RWPE2 (cell line): ENCODE results near the gene BTD.

Experiments
- ATAC-seq: fragments of 200-7000 bp; cut with Tn5 transposase; 3 replicates; pipeline ENCODE4 v1.9.1; 2021; ENCODE audit warnings: low read depth
- DNase-seq: peaks from one replicate; pipeline ENCODE4 v3.0.0-alpha.2; 2020; ENCODE audit warnings: low spot score
- H3K27ac ChIP-seq: fragments of 450-650 bp; 2 replicates; pipeline ENCODE4 v1.5.1; 2017; ENCODE audit warnings: mild to moderate bottlenecking; ENCODE audit not compliant: poor library complexity, severe bottlenecking
- H3K27me3 ChIP-seq: fragments of 250-450 bp; sonication (Bioruptor Pico); 2 replicates; pipeline ENCODE4 v1.5.1; 2021; ENCODE audit warnings: mild to moderate bottlenecking, moderate library complexity; ENCODE audit not compliant: insufficient read depth, poor library complexity, severe bottlenecking
- H3K36me3 ChIP-seq: fragments of 250-450 bp; sonication (Bioruptor Pico); 2 replicates; pipeline ENCODE4 v1.5.1; 2020; ENCODE audit warnings: low read depth, mild to moderate bottlenecking, moderate library complexity
- H3K4me1 ChIP-seq: fragments of 250-450 bp; sonication (Bioruptor Pico); 2 replicates; pipeline ENCODE4 v1.5.1; 2021; ENCODE audit warnings: mild to moderate bottlenecking, moderate library complexity; ENCODE audit not compliant: insufficient read depth, poor library complexity, severe bottlenecking
- H3K4me3 ChIP-seq: fragments of 250-450 bp; sonication (Bioruptor Pico); 2 replicates; pipeline ENCODE4 v1.5.1; 2021; ENCODE audit warnings: mild to moderate bottlenecking, moderate library complexity; ENCODE audit not compliant: severe bottlenecking
- H3K9me3 ChIP-seq: fragments of 250-450 bp; sonication (Bioruptor Pico); 2 replicates; pipeline ENCODE4 v1.5.1; 2021; ENCODE audit warnings: mild to moderate bottlenecking, moderate library complexity; ENCODE audit not compliant: severe bottlenecking
- CTCF ChIP-seq: fragments of 450-650 bp; IDR thresholded peaks from one replicate; pipeline ENCODE4 v1.5.1; 2017; ENCODE audit warnings: mild to moderate bottlenecking, moderate library complexity; ENCODE audit not compliant: poor library complexity, severe bottlenecking

BTD gene

GRCh38 chr3:15690230-15690629 is 88.7 kb downstream of the BTD start:
- ATAC-seq = no peak
- Histone ChIP-seq H3K27ac (no peak overlapping the region), H3K4me1 (no peaks in the 10 kb centered on the region), H3K27me3 (no peaks in the 10 kb centered on the region), H3K36me3 (peaks cover 84% of the 10 kb centered on the region), H3K4me3 (no peak overlapping the region), H3K9me3 (no peaks in the 10 kb centered on the region)
- TF ChIP-seq CTCF = no peak
- no peak for DNase-seq

GRCh38 chr3:15690748-15691147 is 89.2 kb downstream of the BTD start:
- no peak overlapping the region for H3K4me3 ChIP-seq
- TF ChIP-seq CTCF = no peak
- H3K9me3 ChIP-seq = no peaks in the 10 kb centered on the region
- no peaks in the 10 kb centered on the region for H3K4me1 ChIP-seq
- no peaks in the 10 kb centered on the region for H3K27me3 ChIP-seq
- DNase-seq (no peak), ATAC-seq (no peak)
- peaks cover 84% of the 10 kb centered on the region for H3K36me3 ChIP-seq
- H3K27ac ChIP-seq = no peak overlapping the region

GRCh38 chr3:15693355-15693754 is 91.8 kb downstream of the BTD start:
- H3K4me3 ChIP-seq = no peak overlapping the region
- H3K27ac ChIP-seq = no peak overlapping the region
- H3K4me1 ChIP-seq = no peaks in the 10 kb centered on the region
- no peaks in the 10 kb centered on the region for H3K9me3 ChIP-seq
- DNase-seq (no peak), ATAC-seq (no peak)
- H3K27me3 ChIP-seq = no peaks in the 10 kb centered on the region
- peak; percentile 20 for TF ChIP-seq CTCF
- H3K36me3 ChIP-seq = peaks cover 75% of the 10 kb centered on the region

DNA sequence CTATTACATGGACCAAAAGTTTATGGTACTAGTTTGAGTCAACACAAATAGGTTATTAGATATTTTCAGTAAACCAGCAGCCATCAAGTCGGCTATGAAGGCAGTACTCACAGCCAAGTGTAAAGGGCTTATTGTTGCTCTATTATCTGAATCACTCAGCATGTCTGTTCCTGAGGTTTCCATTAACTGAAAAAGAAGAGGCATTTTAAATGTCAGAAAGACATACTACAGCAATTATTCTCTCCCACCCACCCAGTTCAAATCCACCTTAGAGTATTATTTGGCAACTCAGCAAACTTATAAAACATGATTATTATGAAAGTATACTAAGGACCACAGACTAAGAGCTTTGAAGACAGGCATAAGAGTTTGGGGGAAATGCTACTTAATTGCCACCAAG is 93.1 kb downstream of the BTD start:
- Histone ChIP-seq H3K9me3 (no peaks in the 10 kb centered on the region), H3K4me1 (no peaks in the 10 kb centered on the region), H3K4me3 (no peak overlapping the region), H3K36me3 (peaks cover 62% of the 10 kb centered on the region), H3K27ac (no peak overlapping the region), H3K27me3 (no peaks in the 10 kb centered on the region)
- DNase-seq (no peak), ATAC-seq (no peak)
- no peak for TF ChIP-seq CTCF
